Stimulated activated CD8-positive, alpha-beta memory T cell treated with anti-CD3 and anti-CD28 coated beads, Interleukin-4, amount 100 ng/mL, for 48 hours (primary cell): Measurements from ENCODE around the gene UBB.
A peak's percentile ranks its signal among the peaks of the same experiment; 100 is the strongest.

ENCODE experiments used
- DNase-seq: peaks from one replicate; pipeline ENCODE4 v3.0.0-alpha.2; 2020

Gene UBB

DNA sequence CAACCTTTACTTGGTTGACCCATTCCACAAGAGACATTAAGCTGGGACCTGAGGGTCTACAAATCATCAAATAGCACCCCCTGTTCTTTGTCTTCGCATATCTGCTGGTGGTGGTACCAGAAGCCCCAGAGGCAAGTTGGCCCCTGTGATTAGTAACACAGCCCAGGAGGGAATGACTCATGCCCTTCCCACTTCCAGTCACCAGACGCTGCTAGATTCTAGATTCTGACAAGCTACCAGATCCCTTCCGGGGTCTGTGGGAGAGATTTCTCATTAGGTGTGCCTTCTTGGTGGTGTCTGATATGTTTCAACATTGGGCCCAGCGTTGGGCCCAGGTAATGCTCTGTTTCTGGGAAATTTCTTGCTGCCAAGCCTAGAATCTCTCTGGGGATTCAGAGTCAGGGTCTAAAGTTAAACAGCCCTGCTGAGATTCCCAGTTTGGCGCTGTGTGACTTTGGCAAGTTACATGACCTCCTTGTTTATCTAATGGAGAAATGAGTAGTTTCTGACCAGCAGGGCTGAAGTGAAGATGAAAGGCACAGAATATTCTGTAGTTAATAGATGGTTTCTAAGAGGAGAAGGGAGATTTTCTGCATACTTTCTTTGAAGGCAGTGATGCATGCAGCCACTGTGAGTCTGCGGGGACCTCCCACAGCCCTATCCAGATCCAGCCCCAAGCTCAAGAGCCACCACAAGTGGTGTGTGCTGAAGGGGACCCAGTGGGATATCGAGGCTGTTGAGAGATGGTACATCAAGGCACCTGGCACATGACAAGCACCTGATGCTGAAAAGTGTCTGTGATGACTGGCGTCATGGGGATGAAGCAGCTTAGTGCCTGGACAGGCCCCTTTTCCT is 38.4 kb downstream of the UBB start:
- peak; percentile 78 for DNase-seq

GRCh38 chr17:16419929-16420271 is 39.0 kb downstream of the UBB start:
- peak; percentile 79 for DNase-seq

GRCh38 chr17:16422416-16422815 is 41.5 kb downstream of the UBB start:
- DNase-seq: no peak

- no peak for DNase-seq
These were observed 42.5 kb downstream of the UBB start for GRCh38 chr17:16423226-16423872.

GRCh38 chr17:16425202-16425601 is 44.3 kb downstream of the UBB start:
- no peak for DNase-seq

DNA sequence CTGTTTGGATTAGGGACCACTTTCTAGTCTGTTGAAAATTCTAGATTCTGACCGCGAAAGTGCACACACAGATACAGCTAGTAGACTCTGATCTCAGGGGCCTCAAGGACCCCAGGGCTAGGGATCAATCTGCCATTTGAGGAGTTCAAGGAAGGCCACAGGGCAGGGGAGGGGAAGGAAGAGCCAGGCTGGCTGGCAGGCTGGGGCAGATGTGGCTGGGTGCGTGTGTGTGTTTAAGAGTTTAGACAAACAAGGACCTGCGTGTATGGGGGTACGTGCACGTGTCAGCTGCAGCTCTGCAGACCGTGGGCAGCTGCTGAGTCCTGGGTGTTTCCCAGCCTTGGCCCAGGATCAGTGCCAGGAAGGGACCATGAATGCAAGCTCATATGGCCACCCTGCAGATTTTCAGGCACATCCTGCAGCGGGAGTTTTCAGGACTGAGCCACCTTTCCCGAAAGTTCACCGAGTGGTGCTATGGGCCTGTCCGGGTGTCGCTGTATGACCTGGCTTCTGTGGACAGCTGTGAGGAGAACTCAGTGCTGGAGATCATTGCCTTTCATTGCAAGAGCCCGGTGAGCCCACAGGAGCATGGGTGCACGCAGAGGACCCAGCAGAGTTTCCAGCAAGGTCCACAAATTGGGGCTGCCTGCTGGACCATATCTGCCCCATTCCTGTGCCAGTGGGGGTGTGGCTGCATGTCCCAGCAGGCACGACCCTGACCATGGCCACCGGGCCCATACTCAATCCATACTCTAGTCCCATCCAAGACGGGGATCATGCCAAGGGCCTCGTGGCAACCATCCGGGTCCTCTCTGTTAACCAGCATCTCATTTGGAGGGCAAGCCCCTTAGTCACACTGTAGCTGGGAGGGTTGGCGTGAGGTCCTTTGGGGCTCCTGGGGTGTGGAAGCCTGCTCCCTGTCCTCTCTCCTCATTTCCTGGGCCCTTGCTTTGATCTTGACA is 45.1 kb downstream of the UBB start:
- DNase-seq: no peak

DNA sequence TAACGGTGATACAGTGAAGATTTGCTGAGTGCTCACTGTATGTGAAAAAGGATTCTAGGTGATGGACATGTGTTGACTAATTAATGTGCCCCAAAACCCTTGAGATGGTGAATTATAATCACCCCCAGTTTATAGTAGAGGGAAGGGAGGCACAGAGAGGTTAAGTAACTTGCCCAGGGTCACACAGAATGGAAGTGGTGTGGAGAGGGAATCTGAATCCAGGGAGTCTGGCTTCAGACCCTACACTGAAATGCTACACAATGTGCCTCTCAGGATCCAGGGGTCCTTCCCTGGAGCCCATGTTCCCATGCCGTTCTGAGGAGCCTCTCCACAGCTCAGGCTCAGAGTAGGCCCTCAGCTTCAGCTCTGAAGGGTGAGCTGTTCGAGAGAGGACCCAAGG is 46.1 kb downstream of the UBB start:
- no peak for DNase-seq

DNA sequence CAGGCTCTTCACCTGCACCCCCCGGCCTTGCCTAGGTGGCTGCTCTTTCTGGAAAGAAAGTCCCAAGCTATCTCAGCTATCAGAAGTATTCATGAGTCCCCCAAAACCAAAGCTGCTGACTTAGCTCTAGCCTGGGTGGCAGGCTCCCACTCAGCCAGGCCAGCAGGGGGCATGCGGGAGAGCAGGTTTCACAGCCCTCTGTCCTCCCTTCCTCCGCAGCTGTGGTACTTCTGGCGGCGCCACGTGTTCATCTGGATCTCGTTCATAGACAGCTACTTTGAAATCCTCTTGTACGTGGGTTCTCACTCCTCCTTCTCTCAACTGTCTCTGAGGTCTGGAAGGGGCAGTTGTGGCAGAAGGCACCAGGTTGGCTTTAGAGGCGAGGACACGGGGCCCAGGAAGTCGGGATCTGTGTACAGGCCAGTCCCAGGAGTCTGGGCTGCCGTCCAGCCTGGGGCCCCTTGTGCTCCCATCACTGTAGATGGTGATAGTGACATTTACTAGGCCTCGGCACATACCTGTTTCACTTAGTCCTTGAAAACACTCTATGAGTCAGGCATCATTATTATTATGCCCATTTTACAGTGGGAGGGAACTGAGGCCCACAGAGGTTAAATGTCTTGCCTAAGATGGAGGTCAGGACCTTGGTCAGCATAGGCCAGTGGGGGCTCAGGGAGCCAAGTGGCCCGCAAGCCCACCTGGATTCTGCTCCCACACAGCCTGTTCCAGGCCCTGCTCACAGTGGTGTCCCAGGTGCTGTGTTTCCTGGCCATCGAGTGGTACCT is 47.4 kb downstream of the UBB start:
- peak; percentile 78 for DNase-seq

- DNase-seq: peak; percentile 21
These were observed 48.2 kb downstream of the UBB start for GRCh38 chr17:16429083-16429482.

DNA sequence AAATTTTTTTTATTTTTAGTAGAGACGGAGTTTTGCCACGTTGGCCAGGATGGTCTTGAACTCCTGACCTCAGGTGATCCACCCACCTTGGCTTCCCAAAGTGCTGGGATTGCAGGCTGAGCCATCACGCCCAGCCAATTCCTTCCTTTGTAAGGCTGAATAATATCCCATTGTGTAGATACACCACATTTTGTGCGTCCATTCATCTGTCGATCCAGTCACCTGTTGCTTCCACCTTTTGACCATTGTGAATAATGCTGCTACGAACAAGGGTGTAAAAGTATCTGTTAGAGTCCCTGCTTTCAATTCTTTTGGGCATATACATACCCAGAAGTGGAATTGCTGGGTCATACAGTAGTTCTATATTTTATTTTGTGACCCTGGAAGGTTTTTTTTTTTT is 49.8 kb downstream of the UBB start:
- DNase-seq: no peak

DNA sequence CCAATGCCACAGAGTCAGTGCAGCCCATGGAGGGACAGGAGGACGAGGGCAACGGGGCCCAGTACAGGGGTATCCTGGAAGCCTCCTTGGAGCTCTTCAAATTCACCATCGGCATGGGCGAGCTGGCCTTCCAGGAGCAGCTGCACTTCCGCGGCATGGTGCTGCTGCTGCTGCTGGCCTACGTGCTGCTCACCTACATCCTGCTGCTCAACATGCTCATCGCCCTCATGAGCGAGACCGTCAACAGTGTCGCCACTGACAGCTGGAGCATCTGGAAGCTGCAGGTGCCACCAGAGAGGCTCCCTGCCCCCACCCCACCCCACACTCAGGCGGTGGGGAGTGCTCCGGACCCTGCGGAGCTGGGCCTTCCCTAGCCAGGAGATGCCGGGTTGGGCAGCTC is 51.1 kb downstream of the UBB start:
- no peak for DNase-seq
